ENCODE measurements around the gene MED19.
"Not testable (repeated sequence)": the region's sequence is repeated elsewhere in the genome, so short reads cannot be mapped to it uniquely, and the experiment has no call there.

The MED19 gene

DNA sequence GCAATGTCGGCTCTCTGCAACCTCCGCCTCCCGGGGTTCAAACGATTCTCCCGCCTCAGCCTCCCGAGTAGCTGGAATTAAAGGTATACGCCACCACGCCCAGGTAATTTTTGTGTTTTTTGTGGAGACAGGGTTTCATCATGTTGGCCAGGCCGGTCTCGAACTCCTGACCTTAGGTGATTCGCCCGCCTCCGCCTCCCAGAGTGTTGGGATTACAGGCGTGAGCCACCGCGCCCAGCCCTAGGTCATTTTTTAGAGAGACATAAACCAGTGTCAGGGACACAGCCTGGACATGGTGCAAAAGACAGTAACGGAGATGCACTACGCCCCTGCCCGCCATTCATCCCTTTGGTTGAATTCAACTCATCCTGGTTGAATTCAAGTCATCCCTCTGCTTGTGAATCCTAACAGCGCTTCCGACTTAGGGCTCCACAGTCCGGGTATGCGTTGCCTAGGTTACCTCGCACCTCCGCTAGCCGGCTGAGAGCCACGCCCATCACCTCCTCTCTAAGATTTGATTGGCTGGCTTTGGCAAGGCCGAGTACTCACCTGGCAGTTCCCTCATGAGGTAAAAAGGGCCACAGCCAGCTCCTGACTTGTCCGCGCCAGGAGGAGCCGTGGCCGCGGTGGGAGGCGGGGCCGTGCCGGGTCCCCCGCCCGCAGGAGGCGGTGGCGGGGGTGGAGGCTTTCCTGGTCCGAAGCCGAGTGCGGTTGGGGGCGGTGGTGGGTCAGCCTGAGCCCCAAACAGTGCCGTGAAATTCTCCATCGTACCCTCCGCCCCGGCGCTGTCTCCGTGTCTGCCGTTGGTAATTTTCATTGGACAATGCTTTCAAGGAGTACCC lies at the start of gene MED19:
Gene MED19 (minus strand): TSS at position 802 of the 842 bp plus-strand sequence. CDS start 36 bp downstream, at position 766.
- DNase-seq (ENCODE audit: low read depth in 2 of 2, low spot score in 1 of 2) = peak; percentile 53 to 55

DNA sequence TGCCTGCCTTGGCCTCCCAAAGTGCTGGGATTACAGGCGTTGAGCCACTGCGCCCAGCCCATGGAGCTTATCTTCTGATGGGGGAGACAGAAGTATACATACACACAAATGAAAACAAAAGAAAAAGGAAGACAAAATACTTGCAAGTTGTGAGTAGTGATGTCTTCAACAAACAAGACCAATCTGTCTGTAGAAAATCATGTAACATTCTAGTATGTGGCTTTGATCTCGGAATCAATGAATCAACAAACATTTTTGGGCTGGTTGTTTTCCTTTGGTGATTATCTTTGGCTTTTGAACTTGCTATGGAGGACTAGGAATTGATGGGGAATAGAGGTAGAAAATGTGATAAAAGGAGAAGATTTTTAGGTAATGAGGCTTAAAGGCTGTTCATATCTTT lies 46.2 kb upstream of the MED19 start:
- no peak for DNase-seq (ENCODE audit: low read depth in 2 of 2, low spot score in 1 of 2)

DNA sequence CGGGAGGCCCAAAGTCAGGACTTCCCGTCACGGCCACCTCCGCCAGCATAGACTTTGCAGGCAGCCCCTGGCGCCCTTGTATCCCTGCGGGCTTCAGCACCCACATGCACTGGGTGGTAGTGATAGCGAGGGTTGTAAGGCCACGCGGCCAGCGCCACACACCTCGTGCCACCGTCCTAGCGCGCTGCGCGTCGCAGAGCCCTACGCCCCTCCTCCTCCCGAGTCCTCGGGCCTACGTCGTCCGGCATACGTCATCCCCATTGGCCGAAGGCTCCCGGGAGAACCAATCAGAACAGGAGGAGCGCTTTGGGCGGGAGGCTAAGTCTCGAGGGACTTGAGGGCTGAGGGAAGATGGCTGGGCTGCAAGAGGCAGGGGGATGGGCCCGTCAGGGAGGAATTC lies 40.9 kb upstream of the MED19 start:
- no peak for DNase-seq (ENCODE audit: low read depth in 2 of 2, low spot score in 1 of 2)

DNA sequence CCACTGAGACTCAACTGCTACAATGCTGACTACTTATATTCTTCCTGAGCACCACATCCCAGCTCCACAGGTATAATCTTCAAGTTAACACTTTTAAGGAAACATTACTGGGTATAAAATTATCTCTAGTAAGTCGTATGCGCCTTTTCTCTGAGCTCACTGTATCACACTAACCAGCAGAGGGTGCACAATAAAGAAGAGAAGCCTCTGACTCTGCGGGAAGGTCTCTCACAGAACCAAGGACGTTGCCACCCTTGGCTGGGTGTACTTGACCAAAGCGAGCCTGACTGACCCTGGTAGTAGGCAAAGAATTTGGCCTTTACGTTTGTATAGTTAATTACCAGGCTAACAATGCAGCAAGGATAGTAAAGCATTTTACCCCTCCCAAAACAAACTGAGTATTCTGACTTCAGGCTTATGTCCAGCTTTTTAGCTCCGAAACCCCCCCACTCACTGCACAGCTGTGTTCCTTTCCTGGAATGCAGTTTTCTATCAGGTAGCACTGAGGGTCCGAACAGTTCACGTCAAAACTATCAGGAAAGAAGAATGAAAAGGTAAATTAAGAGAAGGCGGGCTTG lies 39.8 kb upstream of the MED19 start, which contains the start of gene BTBD18:
Gene BTBD18 (minus strand): TSS at position 144 of the 578 bp plus-strand sequence. CDS start 631 bp downstream, outside the sequence.
- no peak for DNase-seq (ENCODE audit: low read depth in 2 of 2, low spot score in 1 of 2)

- no peak for DNase-seq (ENCODE audit: low read depth in 2 of 2, low spot score in 1 of 2)
Observed at GRCh38 chr11:57751176-57751575, 39.2 kb upstream of the MED19 start.

DNA sequence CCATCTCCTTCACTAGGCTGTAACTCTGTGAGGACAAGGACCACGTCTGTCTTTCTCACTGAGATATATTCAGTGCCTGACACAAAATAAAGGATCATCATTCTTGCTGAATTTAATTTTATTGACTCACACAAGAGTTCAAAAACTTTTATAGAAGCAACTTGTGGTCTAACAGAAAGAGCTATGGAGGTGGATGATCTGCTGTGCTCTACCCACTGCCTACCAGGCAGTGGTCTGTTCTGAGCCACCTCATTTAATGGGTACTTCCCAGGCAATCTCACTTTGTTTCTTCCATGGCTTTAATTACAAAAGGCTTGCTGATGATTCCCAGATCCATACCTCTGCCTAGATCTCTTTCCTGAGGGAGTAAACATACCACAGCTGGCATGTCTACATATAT lies 34.9 kb upstream of the MED19 start:
- DNase-seq (ENCODE audit: low read depth in 2 of 2, low spot score in 1 of 2) = no peak

DNA sequence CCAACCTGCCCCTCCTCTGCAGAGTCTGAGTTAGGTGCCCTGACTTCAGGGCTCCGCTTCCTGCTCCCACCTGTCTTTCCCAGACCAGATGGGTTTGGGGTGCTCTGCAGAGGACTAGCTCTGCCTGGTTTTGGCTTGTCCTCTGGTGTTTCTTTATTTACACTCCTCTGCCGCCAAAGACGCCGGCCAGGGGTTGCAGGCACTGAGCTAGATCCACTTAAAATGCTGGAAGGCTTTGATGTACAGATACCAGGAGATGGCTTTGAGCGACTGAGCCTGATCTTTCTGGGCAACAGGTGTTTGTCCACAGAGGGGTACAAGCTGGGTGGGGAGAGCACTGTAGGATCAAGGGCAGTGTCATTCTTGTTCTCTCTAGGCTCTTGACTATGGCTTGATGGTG lies 33.2 kb upstream of the MED19 start:
- no peak for DNase-seq (ENCODE audit: low read depth in 2 of 2, low spot score in 1 of 2)

DNA sequence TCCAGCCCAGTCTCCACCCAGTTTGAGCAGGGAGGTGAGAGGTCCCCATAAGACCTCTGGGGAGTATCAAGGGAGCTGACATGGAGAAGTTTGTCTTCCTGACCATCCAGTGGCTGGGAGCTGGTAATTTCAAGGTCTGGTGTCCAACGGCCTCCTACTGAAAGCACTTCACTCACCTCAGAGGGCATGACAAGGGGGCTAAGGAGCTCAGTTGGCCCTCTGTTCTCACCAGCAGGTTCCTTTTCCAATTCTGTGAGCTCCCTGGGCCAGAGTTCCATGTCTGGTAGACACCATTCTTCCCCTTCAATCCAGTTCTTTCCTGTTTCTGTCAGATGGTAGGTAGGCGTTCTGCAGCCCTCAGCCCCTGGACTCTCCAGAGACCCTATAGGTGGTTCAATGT lies 32.3 kb upstream of the MED19 start:
- no peak for DNase-seq (ENCODE audit: low read depth in 2 of 2, low spot score in 1 of 2)

DNA sequence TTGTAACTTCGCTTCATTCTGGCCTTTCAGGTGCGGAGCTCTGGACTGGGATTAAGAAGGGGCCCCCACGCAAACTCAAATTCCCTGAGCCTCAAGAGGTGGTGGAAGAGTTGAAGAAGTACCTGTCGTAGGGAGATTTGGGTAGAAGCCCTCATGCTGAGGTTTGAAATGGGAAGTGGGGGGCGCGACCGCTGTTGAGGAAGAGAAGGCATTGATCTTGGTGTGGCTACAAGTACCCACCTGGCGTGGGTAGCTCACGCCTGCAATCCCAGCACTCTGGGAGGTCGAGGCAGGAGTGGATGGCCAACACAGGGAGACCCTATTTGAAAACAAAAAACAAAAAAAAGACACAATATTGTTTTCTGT lies 30.1 kb upstream of the MED19 start:
- no peak for DNase-seq (ENCODE audit: low read depth in 2 of 2, low spot score in 1 of 2)

GRCh38 chr11:57741132-57742086 lies 29.4 kb upstream of the MED19 start, which contains the start of gene SELENOH:
TSS of gene SELENOH (plus strand) at chr11:57741491. CDS start at chr11:57741596, 105 bp downstream.
- DNase-seq (ENCODE audit: low read depth in 2 of 2, low spot score in 1 of 2) = peak; percentile 84 to 87

- no peak for DNase-seq (ENCODE audit: low read depth in 2 of 2, low spot score in 1 of 2)
Observed at GRCh38 chr11:57735619-57736298, 23.7 kb upstream of the MED19 start.

DNA sequence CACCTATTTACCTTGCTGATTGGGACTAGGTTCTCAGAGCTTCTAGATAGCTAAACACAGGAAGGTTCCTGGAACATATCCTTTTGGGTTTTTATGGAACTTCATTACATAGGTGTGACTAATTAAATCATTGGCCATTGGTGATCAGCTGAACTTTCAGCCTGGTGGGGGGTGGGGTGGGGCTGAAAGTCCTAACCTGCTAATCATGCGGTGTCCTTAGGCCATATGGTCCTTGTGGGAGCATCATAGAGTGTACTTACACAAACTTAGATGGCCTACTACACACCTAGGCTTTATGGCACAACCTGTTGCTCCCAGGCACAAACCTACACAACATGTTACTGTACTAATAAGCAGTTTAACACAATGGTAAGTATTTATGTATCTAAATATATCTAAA lies 20.6 kb upstream of the MED19 start:
- no peak for DNase-seq (ENCODE audit: low read depth in 2 of 2, low spot score in 1 of 2)

GRCh38 chr11:57729479-57729878 lies 17.5 kb upstream of the MED19 start:
- DNase-seq (ENCODE audit: low read depth in 2 of 2, low spot score in 1 of 2) = no peak

DNA sequence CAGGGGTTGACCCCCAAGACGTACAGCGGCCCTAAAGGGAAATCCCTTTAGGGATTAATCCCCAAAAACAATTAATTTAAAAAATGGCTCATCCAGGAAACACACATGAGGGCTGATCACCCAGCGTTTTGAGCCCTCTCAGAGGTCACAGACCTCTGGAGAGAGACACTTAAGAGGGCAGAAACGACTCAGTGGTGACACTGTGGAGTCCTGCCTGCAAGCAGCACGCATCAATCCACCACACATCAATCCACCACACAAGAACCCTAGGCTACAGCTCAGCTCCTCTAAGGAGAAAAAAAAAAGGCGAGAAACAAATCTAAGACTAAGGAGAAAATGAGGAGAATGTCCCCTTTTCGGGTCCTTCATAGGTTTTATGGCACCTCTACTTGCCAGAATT lies 16.8 kb upstream of the MED19 start:
- DNase-seq (ENCODE audit: low read depth in 2 of 2, low spot score in 1 of 2) = no peak

DNA sequence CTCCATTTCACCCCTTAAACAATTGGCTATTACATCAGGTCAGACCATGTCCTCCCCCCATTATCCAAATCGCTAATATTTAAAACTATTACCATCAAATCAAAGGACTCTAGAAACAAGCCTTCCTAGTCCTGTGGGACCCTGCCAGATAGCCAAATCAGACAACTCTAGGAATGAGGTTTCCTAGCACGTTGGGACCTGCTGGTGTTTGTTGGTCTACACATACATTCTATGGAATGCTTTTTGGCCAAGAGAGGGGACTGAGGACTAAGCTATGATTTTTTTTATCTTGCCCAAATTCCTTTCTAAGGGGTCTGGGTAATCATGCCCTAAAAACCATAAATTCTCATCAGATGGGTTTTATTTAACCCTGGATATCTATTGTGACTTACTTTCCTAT lies 15.2 kb upstream of the MED19 start:
- DNase-seq (ENCODE audit: low read depth in 2 of 2, low spot score in 1 of 2) = no peak

DNA sequence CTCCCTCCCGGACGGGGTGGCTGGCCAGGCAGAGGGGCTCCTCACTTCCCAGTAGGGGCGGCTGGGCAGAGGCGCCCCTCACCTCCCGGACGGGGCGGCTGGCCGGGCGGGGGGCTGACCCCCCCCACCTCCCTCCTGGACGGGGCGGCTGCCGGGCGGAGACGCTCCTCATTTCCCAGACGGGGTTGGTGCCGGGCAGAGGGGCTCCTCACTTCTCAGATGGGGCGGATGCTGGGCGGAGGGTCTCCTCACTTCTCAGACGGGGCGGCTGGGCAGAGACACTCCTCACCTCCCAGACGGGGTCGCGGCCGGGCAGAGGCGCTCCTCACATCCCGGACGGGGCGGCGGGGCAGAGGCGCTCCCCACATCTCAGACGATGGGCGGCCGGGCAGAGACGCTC lies 4.7 kb upstream of the MED19 start:
- DNase-seq (ENCODE audit: low read depth in 2 of 2, low spot score in 1 of 2) = not testable (repeated sequence)

DNA sequence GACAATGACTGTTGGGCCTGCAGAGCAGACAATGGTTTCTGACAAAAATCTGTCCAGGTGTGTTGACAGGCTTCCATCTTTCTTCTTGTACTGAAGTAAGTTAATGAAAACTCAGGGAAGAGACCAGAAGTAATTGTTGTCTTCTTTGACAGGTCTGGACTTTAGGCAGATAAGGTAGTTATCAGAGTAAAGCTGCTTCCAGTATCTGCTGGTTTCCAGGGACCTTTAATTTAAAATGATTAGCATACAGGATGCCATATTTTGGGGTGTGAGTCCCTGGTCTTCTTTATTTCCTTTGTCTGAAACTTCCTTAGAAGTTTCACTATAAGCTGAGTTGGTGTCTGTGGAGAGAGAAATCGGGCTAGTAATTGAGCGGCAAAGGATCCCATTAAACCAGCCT lies 1.8 kb upstream of the MED19 start:
- no peak for DNase-seq (ENCODE audit: low read depth in 2 of 2, low spot score in 1 of 2)

DNA sequence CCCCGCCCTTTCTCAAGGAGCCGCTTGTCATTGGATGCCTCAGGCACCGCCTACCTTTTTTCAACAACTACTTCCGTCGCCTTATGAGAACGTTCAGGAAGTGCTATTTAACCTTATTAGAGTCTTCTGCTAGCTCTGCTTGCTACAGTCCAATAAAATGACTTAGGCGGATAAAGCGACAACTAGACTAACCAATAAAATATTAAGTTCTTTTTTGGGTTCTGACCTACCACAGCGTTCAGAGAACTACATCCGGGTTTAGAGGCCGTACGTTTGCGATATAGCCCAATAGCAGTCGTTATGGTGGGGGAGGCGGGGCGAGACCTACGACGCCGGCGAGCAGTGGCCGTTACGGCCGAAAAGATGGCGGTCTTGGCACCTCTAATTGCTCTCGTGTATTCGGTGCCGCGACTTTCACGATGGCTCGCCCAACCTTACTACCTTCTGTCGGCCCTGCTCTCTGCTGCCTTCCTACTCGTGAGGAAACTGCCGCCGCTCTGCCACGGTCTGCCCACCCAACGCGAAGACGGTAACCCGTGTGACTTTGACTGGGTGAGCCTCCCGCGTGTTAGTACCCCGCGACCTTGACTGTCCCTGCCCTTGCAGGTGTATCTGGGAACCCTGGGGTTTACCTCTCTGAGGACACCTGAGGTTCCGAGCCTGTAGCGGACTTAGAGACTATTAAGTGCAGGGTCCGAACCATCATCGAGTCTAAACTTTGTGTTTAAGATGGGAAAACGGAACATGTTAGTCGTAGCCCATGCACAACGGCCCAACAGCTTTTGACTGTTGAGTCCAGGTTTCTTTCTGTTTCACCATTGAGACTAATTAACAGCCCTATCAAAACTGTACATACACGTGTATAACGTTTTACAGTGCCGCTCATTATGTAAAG lies 488 bp upstream of the MED19 start, which contains the start of gene TMX2:
Gene TMX2 (plus strand): TSS at position 338 of the 895 bp plus-strand sequence. CDS start 26 bp downstream, at position 364.
- peak; percentile 69 to 82 for DNase-seq (ENCODE audit: low read depth in 2 of 2, low spot score in 1 of 2)

DNA sequence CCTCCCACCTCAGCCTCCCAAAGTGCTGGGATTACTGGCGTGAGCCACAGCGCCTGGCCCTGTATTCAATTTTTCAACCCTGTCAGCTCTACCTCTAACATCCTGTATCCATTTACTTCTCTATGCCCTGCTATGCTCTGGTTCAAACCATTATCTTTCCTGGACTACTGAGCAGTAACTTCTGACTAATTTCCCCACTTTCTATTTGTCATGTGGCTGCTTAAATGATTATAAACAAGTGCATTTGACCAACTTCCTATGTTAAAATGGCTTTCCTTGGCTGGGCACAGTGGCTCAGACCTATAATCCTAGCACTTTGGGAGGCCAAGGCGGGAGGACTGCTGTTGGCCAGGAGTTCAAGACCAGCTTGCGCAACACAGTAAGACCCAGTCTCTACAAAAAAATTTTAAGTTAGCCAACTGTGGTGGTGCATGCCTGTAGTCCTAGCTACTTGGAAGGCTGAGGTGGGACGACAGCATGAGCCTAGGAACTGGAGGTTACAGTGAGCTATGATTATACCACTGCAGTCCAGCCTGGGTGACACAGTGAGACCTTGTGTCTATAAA lies 2.1 kb downstream of the MED19 start:
- DNase-seq (ENCODE audit: low read depth in 2 of 2, low spot score in 1 of 2) = no peak

Data from stimulated activated CD8-positive, alpha-beta memory T cell treated with anti-CD3 and anti-CD28 coated beads, Interleukin-4, amount 100 ng/mL, for 4 hours (primary cell).